ENCODE results near the gene HOXA10.

DNA sequence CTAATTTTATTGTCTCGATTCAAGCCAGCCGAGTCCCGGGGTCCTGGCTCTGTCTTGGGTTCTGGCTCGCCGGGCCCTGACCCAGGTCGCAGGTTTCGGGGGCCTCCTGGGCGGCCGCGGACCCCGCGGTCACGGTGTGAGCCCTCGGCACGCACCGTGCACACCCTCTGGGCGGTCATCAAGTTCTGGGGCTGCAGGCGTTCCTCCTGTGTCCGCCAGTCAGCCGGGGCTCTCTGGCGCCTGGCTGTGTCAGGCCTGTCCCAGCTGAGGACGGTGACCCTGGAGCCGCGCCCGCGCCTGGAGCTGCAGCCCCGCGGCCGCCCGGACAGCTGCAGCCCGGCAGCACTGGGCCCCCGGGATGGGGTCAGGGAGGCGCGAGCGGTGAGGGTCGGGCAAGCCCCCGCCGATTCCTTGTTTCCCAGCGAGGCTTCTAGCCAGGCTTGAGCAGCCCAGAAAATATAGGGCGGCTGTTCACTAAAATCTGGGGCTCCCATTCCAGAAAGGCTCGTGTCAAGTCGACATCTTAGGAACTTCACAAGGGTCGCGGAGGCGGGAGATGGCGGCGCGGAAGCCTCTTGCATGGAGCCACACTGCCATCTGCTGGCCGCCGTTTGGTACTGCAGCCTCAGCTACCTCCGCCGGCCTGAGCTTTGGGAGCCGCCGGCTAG, 13.4 kb downstream of the HOXA10 start:
- TF ChIP-seq, protein P1, sequence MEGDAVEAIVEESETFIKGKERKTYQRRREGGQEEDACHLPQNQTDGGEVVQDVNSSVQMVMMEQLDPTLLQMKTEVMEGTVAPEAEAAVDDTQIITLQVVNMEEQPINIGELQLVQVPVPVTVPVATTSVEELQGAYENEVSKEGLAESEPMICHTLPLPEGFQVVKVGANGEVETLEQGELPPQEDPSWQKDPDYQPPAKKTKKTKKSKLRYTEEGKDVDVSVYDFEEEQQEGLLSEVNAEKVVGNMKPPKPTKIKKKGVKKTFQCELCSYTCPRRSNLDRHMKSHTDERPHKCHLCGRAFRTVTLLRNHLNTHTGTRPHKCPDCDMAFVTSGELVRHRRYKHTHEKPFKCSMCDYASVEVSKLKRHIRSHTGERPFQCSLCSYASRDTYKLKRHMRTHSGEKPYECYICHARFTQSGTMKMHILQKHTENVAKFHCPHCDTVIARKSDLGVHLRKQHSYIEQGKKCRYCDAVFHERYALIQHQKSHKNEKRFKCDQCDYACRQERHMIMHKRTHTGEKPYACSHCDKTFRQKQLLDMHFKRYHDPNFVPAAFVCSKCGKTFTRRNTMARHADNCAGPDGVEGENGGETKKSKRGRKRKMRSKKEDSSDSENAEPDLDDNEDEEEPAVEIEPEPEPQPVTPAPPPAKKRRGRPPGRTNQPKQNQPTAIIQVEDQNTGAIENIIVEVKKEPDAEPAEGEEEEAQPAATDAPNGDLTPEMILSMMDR (IDR thresholded peaks at IDR 0.05; ENCODE audit: low read length), result peak; percentile 96
- TF ChIP-seq EZH2 (optimal IDR thresholded peaks at IDR 0.05; ENCODE audit: low read depth, low read length) (no peak), EZH2phosphoT487 (IDR thresholded peaks at IDR 0.05; ENCODE audit: low read length) (no peak)

Measured in MM.1S (cell line).